Natural killer cell (primary cell): ENCODE results near the gene UROS. TPM values are rescaled to one million over a fixed set of nuclear protein-coding genes. Genes with fewer than 3 reads are reported as not detected.

Source experiments
- ATAC-seq, 3 donors: fragments of 150-1000 bp in 2 of 3; fragments of 200-7000 bp in 1 of 3; cut with Tn5 transposase; 1 replicate in 1 of 3; 2 replicates in 2 of 3; pipeline ENCODE4 v1.10.0; 2021; ENCODE audit warnings: mild to moderate bottlenecking in 2 of 3, moderate library complexity in 2 of 3
- DNase-seq, 2 donors: peaks; one replicate each; pipeline versions ENCODE4 v3.0.0 to v3.0.0-alpha.2; 2013 to 2021; ENCODE audit warnings: mixed read lengths in 1 of 2
- H3K27ac ChIP-seq: one replicate; pipeline ENCODE4 v1.5.1; 2013; ENCODE audit warnings: mild to moderate bottlenecking, low read length
- H3K27me3 ChIP-seq: one replicate; pipeline ENCODE4 v1.6.1; 2013; ENCODE audit warnings: low read length; ENCODE audit not compliant: control insufficient read depth, insufficient read depth
- H3K36me3 ChIP-seq: one replicate; pipeline ENCODE4 v1.6.1; 2013; ENCODE audit warnings: low read length; ENCODE audit not compliant: control insufficient read depth, insufficient read depth
- H3K4me1 ChIP-seq: one replicate; pipeline ENCODE4 v1.6.1; 2013; ENCODE audit warnings: low read length; ENCODE audit not compliant: control insufficient read depth, insufficient read depth
- H3K4me3 ChIP-seq: one replicate; pipeline ENCODE4 v1.5.1; 2013; ENCODE audit warnings: low read length
- H3K9me3 ChIP-seq: one replicate; pipeline ENCODE4 v1.6.1; 2013; ENCODE audit warnings: low read length; ENCODE audit not compliant: control insufficient read depth, insufficient read depth
- H3K27ac Mint-ChIP-seq, 2 donors: one replicate each; pipeline ENCODE4 v1.8.0; 2022; ENCODE audit warnings: mild to moderate bottlenecking in 2 of 2, mixed read lengths in 2 of 2, moderate library complexity in 1 of 2
- H3K27me3 Mint-ChIP-seq, 2 donors: one replicate each; pipeline ENCODE4 v1.8.0; 2022; ENCODE audit warnings: low read depth in 2 of 2, mixed read lengths in 2 of 2
- H3K36me3 Mint-ChIP-seq: one replicate; pipeline ENCODE4 v1.8.0; 2022; ENCODE audit warnings: mixed read lengths
- H3K4me1 Mint-ChIP-seq, 2 donors: one replicate each; pipeline ENCODE4 v1.8.0; 2022; ENCODE audit warnings: mixed read lengths in 2 of 2
- H3K4me3 Mint-ChIP-seq: one replicate; pipeline ENCODE4 v1.8.0; 2022; ENCODE audit warnings: mild to moderate bottlenecking, moderate library complexity, mixed read lengths
- H3K9me3 Mint-ChIP-seq, 2 donors: one replicate each; pipeline ENCODE4 v1.8.0; 2022; ENCODE audit warnings: mixed read lengths in 2 of 2
- WGBS: methylation state at CpG from one replicate; pipeline ENCODE4 v1.1.7; 2013; ENCODE audit warnings: missing lambda C conversion rate; ENCODE audit not compliant: insufficient coverage; 5-methylcytosine and 5-hydroxymethylcytosine counted together
- intact Hi-C: fragments of 100-400 bp; cut with micrococcal nuclease; formaldehyde crosslinking; loops from one replicate; pipeline ENCODE4 v1.14.2; 2022
- total RNA-seq, 4 donors: library from RNA; stranded (reverse); fragments of 120-200 nt in 1 of 4; gene quantifications; one replicate each; pipeline versions ENCODE4 v1.2.3 to v1.2.4, GENCODE V29; 2013 to 2022
- TF ChIP-seq, protein P1 (sequence below): fragments of 200-600 bp; IDR thresholded peaks from one replicate; pipeline ENCODE4 v1.8.0; 2022; ENCODE audit warnings: antibody characterized with exemption

Gene UROS
- total RNA-seq, 3 donors from 2014 or later (not counting 1 experiment from before 2014, with no cell fraction given) = 29.1 to 42.5 (median 35.2) TPM

DNA sequence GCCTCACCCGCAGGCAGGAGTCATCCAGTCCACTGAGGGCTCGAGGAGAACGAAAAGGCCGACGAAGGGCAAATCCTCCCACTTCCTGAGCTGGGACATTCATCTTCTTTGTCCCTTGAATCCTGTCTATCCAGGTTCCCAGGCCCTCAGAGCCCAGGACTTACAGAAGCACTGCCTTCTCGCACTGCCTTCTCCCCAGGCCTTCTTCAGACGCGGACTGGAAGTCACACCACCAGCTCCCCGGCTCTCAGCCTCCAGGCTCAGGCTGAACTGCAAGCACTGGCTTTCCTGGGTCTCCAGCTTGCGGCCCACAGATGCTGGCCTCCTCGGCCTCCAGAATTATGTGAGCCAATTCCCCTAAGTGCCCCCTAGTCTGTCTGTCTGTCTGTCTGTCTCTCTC is 41.0 kb downstream of the UROS start:
- no peaks in the 10 kb centered on the region for H3K9me3 Mint-ChIP-seq
- TF ChIP-seq, protein P1, sequence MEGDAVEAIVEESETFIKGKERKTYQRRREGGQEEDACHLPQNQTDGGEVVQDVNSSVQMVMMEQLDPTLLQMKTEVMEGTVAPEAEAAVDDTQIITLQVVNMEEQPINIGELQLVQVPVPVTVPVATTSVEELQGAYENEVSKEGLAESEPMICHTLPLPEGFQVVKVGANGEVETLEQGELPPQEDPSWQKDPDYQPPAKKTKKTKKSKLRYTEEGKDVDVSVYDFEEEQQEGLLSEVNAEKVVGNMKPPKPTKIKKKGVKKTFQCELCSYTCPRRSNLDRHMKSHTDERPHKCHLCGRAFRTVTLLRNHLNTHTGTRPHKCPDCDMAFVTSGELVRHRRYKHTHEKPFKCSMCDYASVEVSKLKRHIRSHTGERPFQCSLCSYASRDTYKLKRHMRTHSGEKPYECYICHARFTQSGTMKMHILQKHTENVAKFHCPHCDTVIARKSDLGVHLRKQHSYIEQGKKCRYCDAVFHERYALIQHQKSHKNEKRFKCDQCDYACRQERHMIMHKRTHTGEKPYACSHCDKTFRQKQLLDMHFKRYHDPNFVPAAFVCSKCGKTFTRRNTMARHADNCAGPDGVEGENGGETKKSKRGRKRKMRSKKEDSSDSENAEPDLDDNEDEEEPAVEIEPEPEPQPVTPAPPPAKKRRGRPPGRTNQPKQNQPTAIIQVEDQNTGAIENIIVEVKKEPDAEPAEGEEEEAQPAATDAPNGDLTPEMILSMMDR = no peak
- H3K9me3 ChIP-seq = no peaks in the 10 kb centered on the region
- no peak overlapping the region for H3K27ac Mint-ChIP-seq
- H3K4me1 ChIP-seq = peaks cover 2% of the 10 kb centered on the region
- H3K27me3 Mint-ChIP-seq = no peaks in the 10 kb centered on the region
- DNase-seq = no peak
- no peak overlapping the region for H3K27ac ChIP-seq
- H3K27me3 ChIP-seq = no peaks in the 10 kb centered on the region
- H3K36me3 Mint-ChIP-seq = no peaks in the 10 kb centered on the region
- no peak overlapping the region for H3K4me3 Mint-ChIP-seq
- no peak for ATAC-seq
- H3K36me3 ChIP-seq = no peaks in the 10 kb centered on the region
- 91% methylated on average over 11 of the region's 11 CpGs for WGBS
- intact Hi-C loops = no loop called here
- peaks cover 0 to 2% of the 10 kb centered on the region in 2 donors for H3K4me1 Mint-ChIP-seq
- no peak overlapping the region for H3K4me3 ChIP-seq

DNA sequence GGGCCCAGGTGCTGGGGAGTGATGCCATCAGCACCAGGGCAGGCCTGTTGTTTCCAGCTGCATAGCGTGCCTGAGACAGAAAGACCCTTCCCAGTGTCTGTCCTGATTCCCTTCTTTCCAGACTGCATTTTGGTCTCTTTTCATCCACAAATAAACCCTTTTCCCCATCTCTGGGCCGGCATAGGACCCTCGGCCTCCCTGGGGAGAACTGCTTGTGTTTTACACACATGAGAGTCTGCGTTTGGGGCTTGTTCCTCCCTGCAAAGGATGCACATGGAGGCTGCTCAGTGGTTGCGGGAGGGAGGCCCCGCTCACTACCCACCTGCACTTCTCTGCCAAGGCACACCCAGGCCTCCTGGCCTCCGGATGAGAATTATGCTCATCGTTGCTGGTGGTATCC is 41.7 kb downstream of the UROS start:
- H3K36me3 ChIP-seq = no peaks in the 10 kb centered on the region
- H3K4me3 ChIP-seq = no peak overlapping the region
- H3K4me3 Mint-ChIP-seq = no peak overlapping the region
- no peaks in the 10 kb centered on the region for H3K27me3 ChIP-seq
- TF ChIP-seq, protein P1 = no peak
- intact Hi-C loops = no loop called here
- ATAC-seq (no peak), DNase-seq (no peak)
- no peaks in the 10 kb centered on the region for H3K9me3 ChIP-seq
- H3K27ac Mint-ChIP-seq = no peak overlapping the region
- H3K4me1 ChIP-seq = no peaks in the 10 kb centered on the region
- WGBS = 94% methylated on average over 8 of the region's 8 CpGs
- no peak overlapping the region for H3K27ac ChIP-seq
- H3K36me3 Mint-ChIP-seq = no peaks in the 10 kb centered on the region
- no peaks in the 10 kb centered on the region for H3K9me3 Mint-ChIP-seq
- no peaks in the 10 kb centered on the region for H3K4me1 Mint-ChIP-seq
- H3K27me3 Mint-ChIP-seq = peaks cover 0 to 2% of the 10 kb centered on the region in 2 donors

DNA sequence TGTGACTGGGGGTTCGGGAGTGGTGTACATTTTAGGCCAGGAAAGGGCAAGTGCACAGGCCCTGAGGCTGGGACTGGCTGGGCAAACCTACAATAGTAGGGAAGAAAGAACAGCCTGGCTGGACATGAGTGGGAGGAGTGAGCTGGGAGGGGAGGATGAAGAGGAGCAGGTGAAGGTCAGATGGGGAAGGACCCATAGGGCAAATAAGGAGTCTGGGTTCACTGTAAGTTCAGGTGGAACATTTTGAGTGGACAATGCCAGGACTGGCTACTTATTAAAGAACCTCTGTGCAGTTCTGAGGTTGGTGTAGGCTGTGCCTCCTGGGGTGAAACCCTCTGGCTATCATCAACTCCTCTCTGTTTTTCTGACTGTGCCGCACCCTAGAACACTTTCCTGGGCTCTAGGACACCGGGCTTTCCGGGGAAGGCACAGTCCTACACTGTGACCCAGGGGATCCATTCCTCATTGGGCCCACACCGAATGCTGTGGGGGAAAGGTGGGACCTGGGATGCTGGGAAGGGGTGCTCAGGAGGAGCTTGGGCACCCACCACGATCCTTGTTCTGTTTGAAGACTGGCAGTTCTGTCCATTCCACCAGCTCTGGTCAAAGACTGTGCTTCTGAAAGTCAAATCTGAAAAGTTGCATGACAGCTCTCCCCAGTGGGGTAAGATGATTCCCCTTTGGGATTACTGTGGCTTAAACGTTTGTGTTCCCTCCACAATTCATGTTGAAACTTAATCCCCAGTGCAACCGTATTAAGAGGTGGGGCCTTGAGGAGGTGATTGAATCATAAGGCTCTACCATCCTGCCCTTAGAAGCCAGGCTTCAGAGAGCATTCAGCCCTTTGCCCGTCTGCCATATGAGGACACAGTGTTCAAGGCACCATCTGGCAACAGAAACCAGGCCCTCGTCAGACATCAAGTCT is 43.4 kb downstream of the UROS start:
- Mint-ChIP-seq H3K9me3 (no peaks in the 10 kb centered on the region), H3K4me1 (no peaks in the 10 kb centered on the region), H3K4me3 (no peak overlapping the region), H3K27me3 (peaks cover 3 to 7% of the 10 kb centered on the region in 2 donors), H3K27ac (no peak overlapping the region), H3K36me3 (no peaks in the 10 kb centered on the region)
- DNase-seq (no peak), ATAC-seq (no peak)
- TF ChIP-seq, protein P1 = no peak
- no peaks in the 10 kb centered on the region for H3K36me3 ChIP-seq
- 82% methylated on average over 10 of the region's 10 CpGs for WGBS
- no peak overlapping the region for H3K27ac ChIP-seq
- H3K9me3 ChIP-seq = no peaks in the 10 kb centered on the region
- no peaks in the 10 kb centered on the region for H3K4me1 ChIP-seq
- no peaks in the 10 kb centered on the region for H3K27me3 ChIP-seq
- intact Hi-C loops = no loop called here
- H3K4me3 ChIP-seq = no peak overlapping the region
